Measurements from ENCODE around the gene NAMPT.

NAMPT gene

GRCh38 chr7:106249488-106249887, 35.3 kb downstream of the NAMPT start:
- CTCF ChIA-PET = interaction anchor here (1.6 kb wide), 1 partner anchor 73 kb away, joined by 3 read pairs; no protein-coding TSS in a partner anchor
- POLR2A ChIA-PET = no interaction called here
- DNase-seq (ENCODE audit: extremely low spot score) = no peak
- TF ChIP-seq CTCF (IDR thresholded peaks at IDR 0.05; ENCODE audit: control extremely low read depth, extremely low read depth, low read depth, missing control alignments) = no peak

- ChIA-PET POLR2A (no interaction called here), CTCF (interaction anchor here (1.6 kb wide), 1 partner anchor 72 kb away, joined by 3 read pairs; no protein-coding TSS in a partner anchor)
- TF ChIP-seq CTCF (IDR thresholded peaks at IDR 0.05; ENCODE audit: control extremely low read depth, extremely low read depth, low read depth, missing control alignments) = no peak
- no peak for DNase-seq (ENCODE audit: extremely low spot score)
These were observed 36.2 kb downstream of the NAMPT start for GRCh38 chr7:106248600-106248999.

- ChIA-PET CTCF (interaction anchor here (0.8 to 1.2 kb wide), 2 partner anchors 11 to 26 kb away, joined by 3 read pairs; no protein-coding TSS in a partner anchor), POLR2A (no interaction called here)
- no peak for DNase-seq (ENCODE audit: extremely low spot score)
- no peak for TF ChIP-seq CTCF (IDR thresholded peaks at IDR 0.05; ENCODE audit: control extremely low read depth, extremely low read depth, low read depth, missing control alignments)
These were observed 36.9 kb downstream of the NAMPT start for GRCh38 chr7:106247841-106248240.

GRCh38 chr7:106246902-106247711, 37.7 kb downstream of the NAMPT start:
- ChIA-PET POLR2A (interaction anchor here (0.5 to 0.8 kb wide), 2 partner anchors 38 to 427 kb away, joined by 6 to 7 read pairs; partner anchors contain the start of gene NAMPT), CTCF (interaction anchor here (0.8 to 1.2 kb wide), 3 partner anchors 10 to 25 kb away, joined by 3 read pairs; no protein-coding TSS in a partner anchor)
- no peak for DNase-seq (ENCODE audit: extremely low spot score)
- TF ChIP-seq CTCF (IDR thresholded peaks at IDR 0.05; ENCODE audit: control extremely low read depth, extremely low read depth, low read depth, missing control alignments) = no peak

GRCh38 chr7:106243893-106244292, 40.9 kb downstream of the NAMPT start:
- POLR2A ChIA-PET = no interaction called here

GRCh38 chr7:106239406-106239805, 45.4 kb downstream of the NAMPT start:
- no peak for DNase-seq (ENCODE audit: extremely low spot score)
- TF ChIP-seq CTCF (IDR thresholded peaks at IDR 0.05; ENCODE audit: control extremely low read depth, extremely low read depth, low read depth, missing control alignments) = no peak
- ChIA-PET CTCF (no interaction called here), POLR2A (no interaction called here)

More at GRCh38 chr7:106243893-106244292, 40.9 kb downstream of the NAMPT start:
- DNase-seq (ENCODE audit: extremely low spot score) = no peak
- CTCF ChIA-PET = no interaction called here
- TF ChIP-seq CTCF (IDR thresholded peaks at IDR 0.05; ENCODE audit: control extremely low read depth, extremely low read depth, low read depth, missing control alignments) = no peak
